ENCODE measurements around the gene PROCA1.

Gene PROCA1

DNA sequence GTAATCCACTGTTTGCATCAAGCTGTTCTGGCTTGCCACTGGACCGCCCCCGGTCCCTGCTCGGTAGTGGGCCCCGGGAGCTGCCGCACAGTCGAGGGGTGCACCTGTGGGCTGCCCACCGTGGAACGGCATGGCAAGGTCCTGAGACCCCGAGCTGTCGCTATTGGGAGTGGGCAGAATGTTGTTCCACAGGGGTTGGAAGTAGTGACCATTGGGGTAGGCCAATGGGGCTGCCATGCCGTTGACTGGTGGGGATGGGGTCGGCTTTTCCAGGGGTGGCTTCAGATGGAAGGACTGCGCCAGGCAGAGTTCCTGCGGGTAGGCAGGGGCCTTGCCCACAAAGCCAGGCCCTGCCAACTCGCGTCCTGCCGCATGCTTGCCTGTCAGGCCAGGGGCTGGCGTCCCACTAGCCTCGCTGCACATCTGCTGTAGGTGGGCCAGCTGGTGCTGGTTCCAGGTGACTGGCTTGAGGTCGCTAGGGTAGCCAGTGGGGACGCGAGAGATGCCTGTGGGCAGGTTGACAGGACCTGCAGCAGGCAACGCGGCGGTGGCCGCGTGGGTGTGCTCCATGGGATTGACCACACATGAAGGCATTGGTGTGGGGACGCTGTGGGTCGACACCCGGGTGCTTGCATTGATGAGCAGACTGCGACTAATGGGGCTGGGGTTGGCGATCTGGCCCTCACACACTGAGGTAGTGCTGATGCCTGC lies 46.9 kb upstream of the PROCA1 start:
- Histone ChIP-seq H3K27ac (replicated peaks; ENCODE audit: low read length) (no peak overlapping the region), H3K9me3 (replicated peaks in 1 of 2; ENCODE audit: control insufficient read depth in 2 of 2, insufficient read depth in 1 of 2, low read depth in 1 of 2, low read length in 2 of 2) (no peaks in the 10 kb centered on the region), H4K8ac (ENCODE audit: low read depth, low read length) (peak overlapping the region; percentile 74), H3K23ac (ENCODE audit: low read depth, low read length, poor library complexity) (peak overlapping the region; percentile 46), H3K4me3 (ENCODE audit: low read length in 2 of 2) (no peak overlapping the region), H2BK120ac (ENCODE audit: low read depth, low read length) (no peak overlapping the region), H2AK5ac (ENCODE audit: low read depth, low read length) (no peak overlapping the region), H3K4ac (ENCODE audit: low read length) (no peak overlapping the region), H3K36me3 (replicated peaks in 1 of 2; ENCODE audit: control insufficient read depth in 2 of 2, insufficient read depth in 2 of 2, low read length in 2 of 2) (peaks cover 17 to 69% of the 10 kb centered on the region in 2 donors), H3K18ac (ENCODE audit: low read length) (no peak overlapping the region), H3K79me1 (ENCODE audit: low read depth, low read length) (no peaks in the 10 kb centered on the region), H3K27me3 (ENCODE audit: control insufficient read depth in 3 of 3, insufficient read depth in 3 of 3, low read depth in 1 of 3, low read length in 3 of 3) (no peaks in the 10 kb centered on the region), H4K91ac (ENCODE audit: low read depth, low read length, poor library complexity) (no peak overlapping the region), H3K4me2 (ENCODE audit: insufficient read depth, low read length, poor library complexity, severe bottlenecking) (no peak overlapping the region), H2BK15ac (ENCODE audit: low read length) (no peak overlapping the region), H2BK5ac (ENCODE audit: low read length) (peak overlapping the region; percentile 44), H3K9ac (ENCODE audit: low read depth, low read length, poor library complexity) (peak overlapping the region; percentile 74), H3K4me1 (ENCODE audit: control insufficient read depth in 2 of 2, insufficient read depth in 1 of 2, low read depth in 1 of 2, low read length in 2 of 2) (peaks cover 11 to 15% of the 10 kb centered on the region in 2 donors), H2BK12ac (ENCODE audit: low read length) (peak overlapping the region; percentile 23), H3K14ac (ENCODE audit: low read length) (no peak overlapping the region), H2AFZ (ENCODE audit: low read length) (no peak overlapping the region)
- DNase-seq (ENCODE audit: low spot score): no peak
- WGBS, 2 donors (ENCODE audit: extremely low coverage in 2 of 2, insufficient read length in 2 of 2, insufficient replicate concordance in 1 of 2): no CpG with 5 or more reads among the region's 32 CpGs

DNA sequence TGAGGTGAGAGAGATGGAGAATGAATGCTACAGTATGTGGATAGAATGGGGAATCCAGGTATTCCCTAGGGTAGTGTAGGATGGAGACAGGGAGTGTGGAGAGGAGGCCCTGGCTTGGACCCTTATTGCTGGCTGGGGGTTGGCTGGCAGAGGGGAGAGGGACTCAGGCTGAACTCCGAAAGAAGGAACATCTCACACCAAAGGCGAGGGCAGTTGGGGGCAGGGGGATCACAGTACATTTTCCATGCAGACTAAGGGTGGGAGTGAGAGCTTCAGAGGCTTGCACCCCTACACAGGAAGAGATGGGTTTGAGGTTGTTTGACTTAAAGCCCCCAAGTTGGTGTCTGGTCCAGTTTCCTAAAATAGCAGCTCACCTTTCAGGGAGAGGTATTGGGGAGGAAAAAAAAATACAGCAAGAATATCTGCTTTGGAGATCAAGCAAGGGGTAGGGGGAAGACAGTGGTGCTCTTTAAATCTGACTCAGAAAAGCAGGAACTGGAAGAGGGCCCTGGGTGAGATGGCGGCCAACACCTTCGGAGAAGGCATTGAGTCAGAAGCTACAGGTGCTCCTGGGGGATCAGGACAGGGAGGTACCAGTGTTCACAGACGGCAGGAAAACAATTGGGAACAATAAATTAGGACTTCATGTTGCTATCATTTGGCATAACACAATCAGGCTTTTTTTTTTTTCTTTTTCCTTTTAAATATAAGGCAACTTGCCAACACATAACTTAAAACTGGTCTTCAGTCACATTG lies 44.5 kb upstream of the PROCA1 start:
- peaks cover 7% of the 10 kb centered on the region in 2 donors for H3K4me1 ChIP-seq (ENCODE audit: control insufficient read depth in 2 of 2, insufficient read depth in 1 of 2, low read depth in 1 of 2, low read length in 2 of 2)
- no peak overlapping the region for H3K27ac ChIP-seq (replicated peaks; ENCODE audit: low read length)
- no peak overlapping the region for H4K91ac ChIP-seq (ENCODE audit: low read depth, low read length, poor library complexity)
- H3K4me2 ChIP-seq (ENCODE audit: insufficient read depth, low read length, poor library complexity, severe bottlenecking): no peak overlapping the region
- H3K9ac ChIP-seq (ENCODE audit: low read depth, low read length, poor library complexity): no peak overlapping the region
- H3K27me3 ChIP-seq (ENCODE audit: control insufficient read depth in 3 of 3, insufficient read depth in 3 of 3, low read depth in 1 of 3, low read length in 3 of 3): no peaks in the 10 kb centered on the region
- H3K4ac ChIP-seq (ENCODE audit: low read length): no peak overlapping the region
- H2BK120ac ChIP-seq (ENCODE audit: low read depth, low read length): no peak overlapping the region
- H2AFZ ChIP-seq (ENCODE audit: low read length): no peak overlapping the region
- WGBS, 2 donors (ENCODE audit: extremely low coverage in 2 of 2, insufficient read length in 2 of 2, insufficient replicate concordance in 1 of 2): no CpG with 5 or more reads among the region's 5 CpGs
- H2BK15ac ChIP-seq (ENCODE audit: low read length): no peak overlapping the region
- no peaks in the 10 kb centered on the region for H3K79me1 ChIP-seq (ENCODE audit: low read depth, low read length)
- no peak for DNase-seq (ENCODE audit: low spot score)
- no peak overlapping the region for H2BK5ac ChIP-seq (ENCODE audit: low read length)
- no peak overlapping the region for H3K14ac ChIP-seq (ENCODE audit: low read length)
- no peak overlapping the region for H2BK12ac ChIP-seq (ENCODE audit: low read length)
- peaks cover 0 to 2% of the 10 kb centered on the region in 2 donors for H3K9me3 ChIP-seq (replicated peaks in 1 of 2; ENCODE audit: control insufficient read depth in 2 of 2, insufficient read depth in 1 of 2, low read depth in 1 of 2, low read length in 2 of 2)
- no peak overlapping the region for H3K23ac ChIP-seq (ENCODE audit: low read depth, low read length, poor library complexity)
- H3K18ac ChIP-seq (ENCODE audit: low read length): no peak overlapping the region
- no peak overlapping the region for H4K8ac ChIP-seq (ENCODE audit: low read depth, low read length)
- H3K36me3 ChIP-seq (replicated peaks in 1 of 2; ENCODE audit: control insufficient read depth in 2 of 2, insufficient read depth in 2 of 2, low read length in 2 of 2): peaks cover 24 to 74% of the 10 kb centered on the region in 2 donors
- no peak overlapping the region for H3K4me3 ChIP-seq (ENCODE audit: low read length in 2 of 2)
- no peak overlapping the region for H2AK5ac ChIP-seq (ENCODE audit: low read depth, low read length)

- Histone ChIP-seq H2AFZ (ENCODE audit: low read length) (no peak overlapping the region), H3K36me3 (replicated peaks in 1 of 2; ENCODE audit: control insufficient read depth in 2 of 2, insufficient read depth in 2 of 2, low read length in 2 of 2) (peaks cover 29 to 81% of the 10 kb centered on the region in 2 donors), H3K14ac (ENCODE audit: low read length) (no peak overlapping the region), H2BK120ac (ENCODE audit: low read depth, low read length) (no peak overlapping the region), H3K27ac (replicated peaks; ENCODE audit: low read length) (no peak overlapping the region), H3K4me3 (ENCODE audit: low read length in 2 of 2) (no peak overlapping the region), H2BK12ac (ENCODE audit: low read length) (no peak overlapping the region), H3K27me3 (ENCODE audit: control insufficient read depth in 3 of 3, insufficient read depth in 3 of 3, low read depth in 1 of 3, low read length in 3 of 3) (no peaks in the 10 kb centered on the region), H2AK5ac (ENCODE audit: low read depth, low read length) (no peak overlapping the region), H2BK15ac (ENCODE audit: low read length) (no peak overlapping the region), H3K9ac (ENCODE audit: low read depth, low read length, poor library complexity) (no peak overlapping the region), H2BK5ac (ENCODE audit: low read length) (no peak overlapping the region), H3K9me3 (replicated peaks in 1 of 2; ENCODE audit: control insufficient read depth in 2 of 2, insufficient read depth in 1 of 2, low read depth in 1 of 2, low read length in 2 of 2) (peaks cover 0 to 2% of the 10 kb centered on the region in 2 donors), H4K8ac (ENCODE audit: low read depth, low read length) (no peak overlapping the region), H3K79me1 (ENCODE audit: low read depth, low read length) (no peaks in the 10 kb centered on the region), H3K23ac (ENCODE audit: low read depth, low read length, poor library complexity) (no peak overlapping the region), H3K4ac (ENCODE audit: low read length) (no peak overlapping the region), H3K4me2 (ENCODE audit: insufficient read depth, low read length, poor library complexity, severe bottlenecking) (no peak overlapping the region), H3K4me1 (ENCODE audit: control insufficient read depth in 2 of 2, insufficient read depth in 1 of 2, low read depth in 1 of 2, low read length in 2 of 2) (peaks cover under 1 to 3% of the 10 kb centered on the region in 2 donors), H4K91ac (ENCODE audit: low read depth, low read length, poor library complexity) (no peak overlapping the region), H3K18ac (ENCODE audit: low read length) (no peak overlapping the region)
- no peak for DNase-seq (ENCODE audit: low spot score)
- no CpG with 5 or more reads among the region's 7 CpGs for WGBS, 2 donors (ENCODE audit: extremely low coverage in 2 of 2, insufficient read length in 2 of 2, insufficient replicate concordance in 1 of 2)
These were observed 43.8 kb upstream of the PROCA1 start for GRCh38 chr17:28755486-28755885.
